Measurements from ENCODE around the gene MUC5B.
A peak's percentile ranks its signal among the peaks of the same experiment; 100 is the strongest.

GRCh38 chr11:1309498-1310317, 86.8 kb downstream of the MUC5B start, which contains the start of gene TOLLIP:
- TF ChIP-seq POLR2AphosphoS5 (IDR thresholded peaks at IDR 0.05; ENCODE audit: low read depth, low read length) (peak; percentile 82), TAF1 (IDR thresholded peaks at IDR 0.05; ENCODE audit: borderline replicate concordance, insufficient read depth, low read length) (0 out of 2 replicates have a peak, but pooled peaks have one; percentile 47), SIN3A (IDR thresholded peaks at IDR 0.05; ENCODE audit: borderline replicate concordance, insufficient read depth, low read length) (no peak)
